Vagina (tissue), 2 donors: Measurements from ENCODE around the gene ELAC2. TPM values are rescaled to one million over a fixed set of nuclear protein-coding genes. Genes with fewer than 3 reads are reported as not detected.

ENCODE experiments used
- DNase-seq, 2 donors: peaks; one replicate each; pipeline ENCODE4 v3.0.0-alpha.2; 2017; ENCODE audit errors: extremely low spot score in 2 of 2
- H3K27ac ChIP-seq: fragments of 200-600 bp; sonication (generic); one replicate; pipeline ENCODE4 v1.5.1; 2019
- H3K27me3 ChIP-seq: fragments of 200-600 bp; sonication (generic); one replicate; pipeline ENCODE4 v1.5.1; 2019
- H3K36me3 ChIP-seq, 2 donors: fragments of 200-600 bp; sonication (generic); one replicate each; pipeline ENCODE4 v1.5.1; 2017 to 2019
- H3K4me1 ChIP-seq: fragments of 200-600 bp; sonication (generic); one replicate; pipeline ENCODE4 v1.5.1; 2019
- H3K4me3 ChIP-seq, 2 donors: fragments of 200-600 bp; sonication (generic); 1 replicate in 1 of 2; 2 replicates in 1 of 2; pipeline ENCODE4 v1.5.1; 2016 to 2019
- H3K9me3 ChIP-seq: fragments of 200-600 bp; sonication (generic); one replicate; pipeline ENCODE4 v1.5.1; 2019
- CTCF ChIP-seq, 3 experiments: fragments of 450-650 bp in 2 of 3; fragments of 200-600 bp in 1 of 3; sonication (generic) in 1 of 3; IDR thresholded peaks; one replicate each; pipeline ENCODE4 v1.5.1; 2017 to 2019; ENCODE audit warnings: antibody characterized with exemption in 3 of 3, mild to moderate bottlenecking in 2 of 3, moderate library complexity in 2 of 3
- POLR2A ChIP-seq, 2 donors: fragments of 450-650 bp; IDR thresholded peaks; one replicate each; pipeline ENCODE4 v1.6.1; 2017; ENCODE audit warnings: antibody characterized with exemption in 2 of 2, mild to moderate bottlenecking in 2 of 2, moderate library complexity in 2 of 2
- POLR2AphosphoS5 ChIP-seq, 2 donors: sonication (generic); formaldehyde crosslinking; IDR thresholded peaks; one replicate each; pipeline ENCODE4 v1.9.0; 2017; ENCODE audit warnings: antibody characterized with exemption in 2 of 2, mild to moderate bottlenecking in 2 of 2, low read depth in 1 of 2; ENCODE audit not compliant: insufficient read depth in 1 of 2
- intact Hi-C: fragments of 100-400 bp; cut with DNase I; formaldehyde crosslinking; loops from one replicate; pipeline ENCODE4 v1.15.1; 2023
- total RNA-seq: library from RNA; depleted of rRNA; stranded (reverse); fragments of >200 nt; gene quantifications from one replicate; pipeline ENCODE4 v1.2.3, GENCODE V29; 2016

The ELAC2 gene
- total RNA-seq, 1 donor from 2014 or later = 134 TPM

GRCh38 chr17:13051915-13052314 lies 34.1 kb upstream of the ELAC2 start:
- H3K4me3 ChIP-seq = no peak overlapping the region
- no peaks in the 10 kb centered on the region for H3K9me3 ChIP-seq
- no peak for DNase-seq
- no peaks in the 10 kb centered on the region for H3K27me3 ChIP-seq
- H3K4me1 ChIP-seq = no peaks in the 10 kb centered on the region
- intact Hi-C loops = no loop called here
- TF ChIP-seq CTCF (IDR thresholded peaks at IDR 0.05) (no peak), POLR2AphosphoS5 (IDR thresholded peaks at IDR 0.05; ENCODE audit: insufficient read depth in 1 of 2, low read depth in 1 of 2) (no peak), POLR2A (IDR thresholded peaks at IDR 0.05) (no peak)
- H3K36me3 ChIP-seq = no peaks in the 10 kb centered on the region
- no peak overlapping the region for H3K27ac ChIP-seq

GRCh38 chr17:13047011-13047606 lies 29.3 kb upstream of the ELAC2 start:
- no peaks in the 10 kb centered on the region for H3K9me3 ChIP-seq
- H3K4me1 ChIP-seq = no peaks in the 10 kb centered on the region
- intact Hi-C loops = no loop called here
- H3K36me3 ChIP-seq = no peaks in the 10 kb centered on the region
- no peak for TF ChIP-seq CTCF (IDR thresholded peaks at IDR 0.05)
- no peak for TF ChIP-seq POLR2A (IDR thresholded peaks at IDR 0.05)
- no peak for TF ChIP-seq POLR2AphosphoS5 (IDR thresholded peaks at IDR 0.05; ENCODE audit: insufficient read depth in 1 of 2, low read depth in 1 of 2)
- no peaks in the 10 kb centered on the region for H3K27me3 ChIP-seq
- DNase-seq = no peak
- no peak overlapping the region for H3K27ac ChIP-seq
- no peak overlapping the region for H3K4me3 ChIP-seq

GRCh38 chr17:13046361-13046760 lies 28.5 kb upstream of the ELAC2 start:
- TF ChIP-seq POLR2AphosphoS5 (IDR thresholded peaks at IDR 0.05; ENCODE audit: insufficient read depth in 1 of 2, low read depth in 1 of 2) (no peak), POLR2A (IDR thresholded peaks at IDR 0.05) (no peak), CTCF (IDR thresholded peaks at IDR 0.05) (no peak)

GRCh38 chr17:13044572-13045065 lies 26.8 kb upstream of the ELAC2 start:
- TF ChIP-seq POLR2AphosphoS5 (IDR thresholded peaks at IDR 0.05; ENCODE audit: insufficient read depth in 1 of 2, low read depth in 1 of 2) = no peak
- no peak for TF ChIP-seq POLR2A (IDR thresholded peaks at IDR 0.05)
- no peak for TF ChIP-seq CTCF (IDR thresholded peaks at IDR 0.05)
- no peak for DNase-seq
- no peaks in the 10 kb centered on the region for H3K4me1 ChIP-seq
- no peaks in the 10 kb centered on the region for H3K36me3 ChIP-seq
- no peak overlapping the region for H3K4me3 ChIP-seq
- H3K9me3 ChIP-seq = no peaks in the 10 kb centered on the region
- H3K27me3 ChIP-seq = no peaks in the 10 kb centered on the region
- intact Hi-C loops = no loop called here
- H3K27ac ChIP-seq = no peak overlapping the region

More at GRCh38 chr17:13046361-13046760, 28.5 kb upstream of the ELAC2 start:
- H3K36me3 ChIP-seq = no peaks in the 10 kb centered on the region
- DNase-seq = no peak
- intact Hi-C loops = no loop called here
- H3K27me3 ChIP-seq = no peaks in the 10 kb centered on the region
- H3K4me1 ChIP-seq = no peaks in the 10 kb centered on the region
- H3K9me3 ChIP-seq = no peaks in the 10 kb centered on the region
- H3K4me3 ChIP-seq = no peak overlapping the region
- H3K27ac ChIP-seq = no peak overlapping the region

GRCh38 chr17:13038931-13039665 lies 21.3 kb upstream of the ELAC2 start:
- Histone ChIP-seq H3K27ac (no peak overlapping the region), H3K36me3 (no peaks in the 10 kb centered on the region), H3K9me3 (no peaks in the 10 kb centered on the region), H3K4me1 (no peaks in the 10 kb centered on the region), H3K4me3 (no peak overlapping the region), H3K27me3 (no peaks in the 10 kb centered on the region)
- TF ChIP-seq POLR2AphosphoS5 (IDR thresholded peaks at IDR 0.05; ENCODE audit: insufficient read depth in 1 of 2, low read depth in 1 of 2) = no peak
- TF ChIP-seq CTCF (IDR thresholded peaks at IDR 0.05) = no peak
- no peak for TF ChIP-seq POLR2A (IDR thresholded peaks at IDR 0.05)
- DNase-seq = no peak
- intact Hi-C loops = no loop called here
